Prostate gland (tissue), 2 donors: ENCODE results near the gene EIPR1.

Experiments used
- POLR2A ChIP-seq: fragments of 450-650 bp; IDR thresholded peaks from one replicate; pipeline ENCODE4 v1.6.1; 2016; ENCODE audit warnings: antibody characterized with exemption, mild to moderate bottlenecking
- POLR2AphosphoS5 ChIP-seq: sonication (generic); formaldehyde crosslinking; IDR thresholded peaks from one replicate; pipeline ENCODE4 v1.6.1; 2017; ENCODE audit warnings: antibody characterized with exemption
- TF ChIP-seq, protein P1 (sequence below), 4 experiments: fragments of 200-600 bp in 2 of 4; fragments of 450-650 bp in 2 of 4; sonication (generic) in 2 of 4; IDR thresholded peaks; 1 replicate in 3 of 4; 2 replicates in 1 of 4; pipeline ENCODE4 v1.5.1; 2016 to 2019; ENCODE audit warnings: antibody characterized with exemption in 4 of 4, mild to moderate bottlenecking in 2 of 4, moderate library complexity in 2 of 4

GRCh38 chr2:3262437-3263388, 114.9 kb downstream of the EIPR1 start:
- no peak for TF ChIP-seq POLR2A
- TF ChIP-seq, protein P1, sequence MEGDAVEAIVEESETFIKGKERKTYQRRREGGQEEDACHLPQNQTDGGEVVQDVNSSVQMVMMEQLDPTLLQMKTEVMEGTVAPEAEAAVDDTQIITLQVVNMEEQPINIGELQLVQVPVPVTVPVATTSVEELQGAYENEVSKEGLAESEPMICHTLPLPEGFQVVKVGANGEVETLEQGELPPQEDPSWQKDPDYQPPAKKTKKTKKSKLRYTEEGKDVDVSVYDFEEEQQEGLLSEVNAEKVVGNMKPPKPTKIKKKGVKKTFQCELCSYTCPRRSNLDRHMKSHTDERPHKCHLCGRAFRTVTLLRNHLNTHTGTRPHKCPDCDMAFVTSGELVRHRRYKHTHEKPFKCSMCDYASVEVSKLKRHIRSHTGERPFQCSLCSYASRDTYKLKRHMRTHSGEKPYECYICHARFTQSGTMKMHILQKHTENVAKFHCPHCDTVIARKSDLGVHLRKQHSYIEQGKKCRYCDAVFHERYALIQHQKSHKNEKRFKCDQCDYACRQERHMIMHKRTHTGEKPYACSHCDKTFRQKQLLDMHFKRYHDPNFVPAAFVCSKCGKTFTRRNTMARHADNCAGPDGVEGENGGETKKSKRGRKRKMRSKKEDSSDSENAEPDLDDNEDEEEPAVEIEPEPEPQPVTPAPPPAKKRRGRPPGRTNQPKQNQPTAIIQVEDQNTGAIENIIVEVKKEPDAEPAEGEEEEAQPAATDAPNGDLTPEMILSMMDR (IDR thresholded peaks at IDR 0.05) = no peak
- TF ChIP-seq POLR2AphosphoS5 = no peak
